ENCODE measurements around the gene STK17B. TPM values are rescaled to one million over a fixed set of nuclear protein-coding genes. Genes with fewer than 3 reads are reported as not detected.

The STK17B gene
- total and polyA plus RNA-seq, 9 of the 15 experiments (the other 6 are each of a cell fraction or from before 2014, with no cell fraction given), result 2.3 to 17.7 (median 8.5) TPM

- peak in 1 of 2 experiments; percentile 41; a peak in 1 of 4 replicates for TF ChIP-seq ZNF639 (CRISPR knock-in tag; conservative IDR thresholded peaks at IDR 0.05 in 1 of 2, IDR thresholded peaks at IDR 0.05 in 1 of 2)
- TF ChIP-seq ZSCAN29 (IDR thresholded peaks at IDR 0.05), result no peak
- TF ChIP-seq RFX5 (IDR thresholded peaks at IDR 0.05; ENCODE audit: low read depth, low read length), result no peak
- TF ChIP-seq ZC3H11A (IDR thresholded peaks at IDR 0.05; ENCODE audit: low read depth, low read length), result no peak
- TF ChIP-seq ZNF830 (CRISPR knock-in tag; IDR thresholded peaks at IDR 0.05), result no peak
- no peak for TF ChIP-seq ZNF134 (CRISPR knock-in tag; conservative IDR thresholded peaks at IDR 0.05)
- TF ChIP-seq SMARCA4 (IDR thresholded peaks at IDR 0.05), result 0 out of 2 replicates have a peak, but pooled peaks have one; percentile 12
- TF ChIP-seq ZNF668 (CRISPR knock-in tag; IDR thresholded peaks at IDR 0.05), result no peak
- no peak for TF ChIP-seq SMAD2 (IDR thresholded peaks at IDR 0.05; ENCODE audit: low read depth, low read length)
- no peak for TF ChIP-seq TCF7L2 (IDR thresholded peaks at IDR 0.05; ENCODE audit: low read depth, low read length)
- no peak for TF ChIP-seq NR3C1 (CRISPR knock-in tag; IDR thresholded peaks at IDR 0.05)
- no peak for TF ChIP-seq SAFB2 (IDR thresholded peaks at IDR 0.05; ENCODE audit: borderline replicate concordance, low read depth, low read length, severe bottlenecking)
- peak; percentile 41 to 80; a peak in 2 of 4 replicates for TF ChIP-seq FOXK2 (conservative IDR thresholded peaks at IDR 0.05 in 1 of 2, IDR thresholded peaks at IDR 0.05 in 1 of 2; ENCODE audit: low read depth in 2 of 2)
These were observed 58.1 kb downstream of the STK17B start (continued) for GRCh38 chr2:196113061-196113974.
